A549 (cell line): Measurements from ENCODE around the gene PRAC2.

ENCODE experiments used
- CEBPB ChIP-seq, 2 experiments: fragments of >200 bp in 1 of 2; sonication (Bioruptor Twin) in 1 of 2; formaldehyde crosslinking in 1 of 2; IDR thresholded peaks; 2 replicates each; pipeline ENCODE4 v1.6.1; 2012 to 2016
- KDM1A ChIP-seq: fragments of 200-600 bp; sonication (generic); IDR thresholded peaks from 2 replicates; pipeline ENCODE4 v1.6.1; 2016; ENCODE audit warnings: low read depth, mild to moderate bottlenecking
- POLR2A ChIP-seq: IDR thresholded peaks from 2 replicates; pipeline ENCODE4 v1.6.1; 2012; ENCODE audit warnings: mild to moderate bottlenecking, low read length
- TF ChIP-seq, protein P1 (sequence below): fragments of >200 bp; sonication (Bioruptor Twin); formaldehyde crosslinking; IDR thresholded peaks from 3 replicates; pipeline ENCODE4 v1.5.1; 2016

DNA sequence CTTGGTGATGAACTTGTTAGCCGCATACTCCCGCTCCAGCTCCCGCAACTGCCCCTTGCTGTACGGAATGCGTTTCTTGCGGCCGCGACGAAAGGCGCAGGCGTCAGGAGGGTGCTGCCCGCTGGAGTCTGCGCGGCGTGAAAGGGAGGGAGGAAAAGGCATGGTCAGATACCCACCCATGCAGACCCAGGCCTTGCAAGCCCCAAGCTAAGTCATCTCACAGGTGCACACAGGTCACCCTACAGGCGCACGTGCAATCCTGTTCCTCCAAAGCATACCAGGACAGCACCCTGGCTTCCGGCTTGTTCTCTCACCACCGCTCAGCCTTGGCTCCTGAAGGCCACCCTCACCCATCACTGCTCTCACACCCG is 3.9 kb downstream of the PRAC2 start:
- TF ChIP-seq CEBPB (IDR thresholded peaks at IDR 0.05): no peak
- TF ChIP-seq POLR2A: no peak
- no peak for TF ChIP-seq KDM1A
- TF ChIP-seq, protein P1, sequence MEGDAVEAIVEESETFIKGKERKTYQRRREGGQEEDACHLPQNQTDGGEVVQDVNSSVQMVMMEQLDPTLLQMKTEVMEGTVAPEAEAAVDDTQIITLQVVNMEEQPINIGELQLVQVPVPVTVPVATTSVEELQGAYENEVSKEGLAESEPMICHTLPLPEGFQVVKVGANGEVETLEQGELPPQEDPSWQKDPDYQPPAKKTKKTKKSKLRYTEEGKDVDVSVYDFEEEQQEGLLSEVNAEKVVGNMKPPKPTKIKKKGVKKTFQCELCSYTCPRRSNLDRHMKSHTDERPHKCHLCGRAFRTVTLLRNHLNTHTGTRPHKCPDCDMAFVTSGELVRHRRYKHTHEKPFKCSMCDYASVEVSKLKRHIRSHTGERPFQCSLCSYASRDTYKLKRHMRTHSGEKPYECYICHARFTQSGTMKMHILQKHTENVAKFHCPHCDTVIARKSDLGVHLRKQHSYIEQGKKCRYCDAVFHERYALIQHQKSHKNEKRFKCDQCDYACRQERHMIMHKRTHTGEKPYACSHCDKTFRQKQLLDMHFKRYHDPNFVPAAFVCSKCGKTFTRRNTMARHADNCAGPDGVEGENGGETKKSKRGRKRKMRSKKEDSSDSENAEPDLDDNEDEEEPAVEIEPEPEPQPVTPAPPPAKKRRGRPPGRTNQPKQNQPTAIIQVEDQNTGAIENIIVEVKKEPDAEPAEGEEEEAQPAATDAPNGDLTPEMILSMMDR: no peak
